Transverse colon (tissue), 4 donors: ENCODE data around the gene COL13A1. TPM values are rescaled to one million over a fixed set of nuclear protein-coding genes. Genes with fewer than 3 reads are reported as not detected.

ENCODE experiments used
- DNase-seq: peaks from one replicate; pipeline ENCODE4 v3.0.0-alpha.2; 2019
- H3K27ac ChIP-seq, 4 donors: fragments of 200-600 bp; sonication (generic); 2 replicates each; pipeline ENCODE4 v1.5.1; 2016 to 2018; ENCODE audit warnings: inconsistent platforms in 4 of 4
- H3K27me3 ChIP-seq: fragments of 200-600 bp; sonication (generic); 2 replicates; pipeline ENCODE4 v1.5.1; 2017; ENCODE audit warnings: inconsistent platforms
- H3K36me3 ChIP-seq, 4 donors: fragments of 200-600 bp; sonication (generic); 2 replicates each; pipeline ENCODE4 v1.5.1; 2017 to 2019; ENCODE audit warnings: inconsistent platforms in 4 of 4
- H3K4me1 ChIP-seq, 4 donors: fragments of 200-600 bp; sonication (generic); 2 replicates each; pipeline ENCODE4 v1.5.1; 2017 to 2020; ENCODE audit warnings: inconsistent platforms in 4 of 4
- H3K4me3 ChIP-seq, 4 donors: fragments of 200-600 bp; sonication (generic); 1 replicate in 1 of 4; 2 replicates in 3 of 4; pipeline versions ENCODE4 v1.5.1 to v1.6.1; 2017 to 2019; ENCODE audit warnings: inconsistent platforms in 4 of 4
- H3K9me3 ChIP-seq, 2 donors: fragments of 200-600 bp; sonication (generic); 2 replicates each; pipeline ENCODE4 v1.5.1; 2017 to 2019; ENCODE audit warnings: inconsistent platforms in 2 of 2
- EP300 ChIP-seq: sonication (generic); formaldehyde crosslinking; IDR thresholded peaks from one replicate; pipeline ENCODE4 v1.6.1; 2017; ENCODE audit warnings: antibody characterized with exemption, low read depth
- POLR2A ChIP-seq: fragments of 450-650 bp; IDR thresholded peaks from one replicate; pipeline ENCODE4 v1.6.1; 2016; ENCODE audit warnings: antibody characterized with exemption, mild to moderate bottlenecking, moderate library complexity
- POLR2AphosphoS5 ChIP-seq, 3 donors: sonication (generic); formaldehyde crosslinking; IDR thresholded peaks; one replicate each; pipeline ENCODE4 v1.6.1; 2016; ENCODE audit warnings: antibody characterized with exemption in 3 of 3
- WGBS, 2 donors: methylation state at CpG; one replicate each; pipeline ENCODE4 v1.1.5; 2018; ENCODE audit warnings: low coverage in 1 of 2; 5-methylcytosine and 5-hydroxymethylcytosine counted together
- in situ Hi-C, 4 donors: fragments of 200-750 bp; cut with MboI; loops; one replicate each; pipeline versions ENCODE4 v1.15.0 to v1.15.1; 2017; ENCODE audit warnings: low sequenced_read_pairs in 3 of 4, low pct_ligation_motif_present in 1 of 4, low pct_unique_long_range_greater_than_20kb in 1 of 4
- intact Hi-C: fragments of 100-400 bp; cut with DNase I; formaldehyde crosslinking; loops from one replicate; pipeline ENCODE4 v1.15.1; 2023; ENCODE audit warnings: low total_unique reads
- total RNA-seq, 4 donors: library from RNA; depleted of rRNA; stranded (reverse); fragments of >200 nt; gene quantifications; one replicate each; pipeline ENCODE4 v1.1.0, GENCODE V29; 2016
- TF ChIP-seq, protein P1 (sequence below), 5 experiments: fragments of 200-600 bp in 3 of 5; fragments of 450-650 bp in 2 of 5; sonication (generic) in 3 of 5; IDR thresholded peaks; 1 replicate in 2 of 5; 2 replicates in 3 of 5; pipeline ENCODE4 v1.5.1; 2016 to 2017; ENCODE audit warnings: antibody characterized with exemption in 5 of 5, inconsistent platforms in 3 of 5, mild to moderate bottlenecking in 2 of 5, moderate library complexity in 1 of 5

COL13A1 gene
- total RNA-seq, 4 donors from 2014 or later: 0.68 to 8.2 (median 2.1) TPM

- H3K4me3 ChIP-seq: no peak overlapping the region
- H3K9me3 ChIP-seq: no peaks in the 10 kb centered on the region
- in situ Hi-C loops: no loop called here
- no peaks in the 10 kb centered on the region for H3K36me3 ChIP-seq
- intact Hi-C loops: no loop called here
- WGBS, 2 donors: 40 to 81% methylated on average over 1 to 7 of the region's 7 CpGs
- H3K27me3 ChIP-seq: no peaks in the 10 kb centered on the region
- TF ChIP-seq POLR2AphosphoS5 (IDR thresholded peaks at IDR 0.05) (no peak), EP300 (no peak), POLR2A (no peak)
- TF ChIP-seq, protein P1, sequence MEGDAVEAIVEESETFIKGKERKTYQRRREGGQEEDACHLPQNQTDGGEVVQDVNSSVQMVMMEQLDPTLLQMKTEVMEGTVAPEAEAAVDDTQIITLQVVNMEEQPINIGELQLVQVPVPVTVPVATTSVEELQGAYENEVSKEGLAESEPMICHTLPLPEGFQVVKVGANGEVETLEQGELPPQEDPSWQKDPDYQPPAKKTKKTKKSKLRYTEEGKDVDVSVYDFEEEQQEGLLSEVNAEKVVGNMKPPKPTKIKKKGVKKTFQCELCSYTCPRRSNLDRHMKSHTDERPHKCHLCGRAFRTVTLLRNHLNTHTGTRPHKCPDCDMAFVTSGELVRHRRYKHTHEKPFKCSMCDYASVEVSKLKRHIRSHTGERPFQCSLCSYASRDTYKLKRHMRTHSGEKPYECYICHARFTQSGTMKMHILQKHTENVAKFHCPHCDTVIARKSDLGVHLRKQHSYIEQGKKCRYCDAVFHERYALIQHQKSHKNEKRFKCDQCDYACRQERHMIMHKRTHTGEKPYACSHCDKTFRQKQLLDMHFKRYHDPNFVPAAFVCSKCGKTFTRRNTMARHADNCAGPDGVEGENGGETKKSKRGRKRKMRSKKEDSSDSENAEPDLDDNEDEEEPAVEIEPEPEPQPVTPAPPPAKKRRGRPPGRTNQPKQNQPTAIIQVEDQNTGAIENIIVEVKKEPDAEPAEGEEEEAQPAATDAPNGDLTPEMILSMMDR (IDR thresholded peaks at IDR 0.05): no peak
- no peak overlapping the region for H3K27ac ChIP-seq
- no peak for DNase-seq
- peaks cover 0 to 15% (median 4%) of the 10 kb centered on the region in 4 donors for H3K4me1 ChIP-seq
Measured at GRCh38 chr10:69853064-69853463, 51.4 kb downstream of the COL13A1 start.

GRCh38 chr10:69854511-69855345 lies 53.0 kb downstream of the COL13A1 start:
- TF ChIP-seq EP300 (no peak), POLR2AphosphoS5 (IDR thresholded peaks at IDR 0.05) (no peak), POLR2A (no peak)
- TF ChIP-seq, protein P1 (IDR thresholded peaks at IDR 0.05): no peak
- 55 to 64% methylated on average over 3 to 10 of the region's 10 CpGs for WGBS, 2 donors
- H3K36me3 ChIP-seq: no peaks in the 10 kb centered on the region
- peak; percentile 30 for DNase-seq
- no peaks in the 10 kb centered on the region for H3K9me3 ChIP-seq
- H3K4me1 ChIP-seq: peaks cover 0 to 19% (median 4%) of the 10 kb centered on the region in 4 donors
- H3K27ac ChIP-seq: peak overlapping the region in 3 of 4 donors; percentile 17 to 45 (median 26)
- no peak overlapping the region for H3K4me3 ChIP-seq
- H3K27me3 ChIP-seq: no peaks in the 10 kb centered on the region
- in situ Hi-C loops: no loop called here
- intact Hi-C loops: no loop called here

DNA sequence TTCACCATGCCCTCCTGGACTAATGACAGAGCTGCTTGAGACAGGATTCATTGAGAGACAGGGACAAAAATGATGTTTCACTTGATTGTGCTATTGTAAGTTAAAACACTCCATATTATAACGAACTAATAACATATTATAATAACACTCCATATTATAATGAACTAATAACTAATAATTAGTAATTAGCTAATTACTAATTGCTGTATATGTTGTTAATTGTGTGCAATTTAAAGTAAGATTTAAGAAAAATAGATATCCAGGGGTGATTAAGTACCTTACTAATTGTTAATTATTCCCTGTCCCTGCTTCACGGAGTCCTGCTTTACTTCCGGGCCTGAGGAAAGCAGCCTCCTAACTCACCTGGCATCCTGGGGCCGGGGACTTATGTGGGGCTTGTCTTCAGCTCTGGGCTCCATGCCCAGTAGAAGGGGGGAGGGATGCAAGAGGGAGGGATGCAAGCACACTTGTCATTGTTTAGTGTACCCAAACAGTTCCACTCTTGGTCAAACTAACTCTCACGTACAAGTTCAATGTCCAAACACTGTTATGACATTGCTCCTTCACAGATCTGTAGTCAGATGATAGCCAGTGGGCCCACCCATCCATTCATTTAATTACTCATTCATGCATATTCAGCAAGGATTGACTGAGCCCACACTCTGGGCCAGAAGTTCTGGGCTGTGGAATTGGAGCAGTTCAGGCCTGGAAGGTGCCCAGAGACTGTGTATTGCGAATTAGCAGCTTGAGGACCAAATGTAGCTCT lies 53.8 kb downstream of the COL13A1 start:
- no peaks in the 10 kb centered on the region for H3K36me3 ChIP-seq
- DNase-seq: no peak
- peak overlapping the region in 3 of 4 donors; percentile 17 to 45 (median 26) for H3K27ac ChIP-seq
- no peak overlapping the region for H3K4me3 ChIP-seq
- H3K9me3 ChIP-seq: no peaks in the 10 kb centered on the region
- intact Hi-C loops (no loop called here), in situ Hi-C loops (no loop called here)
- H3K27me3 ChIP-seq: no peaks in the 10 kb centered on the region
- 49 to 80% methylated on average over 1 to 6 of the region's 6 CpGs for WGBS, 2 donors
- H3K4me1 ChIP-seq: peaks cover 0 to 19% (median 4%) of the 10 kb centered on the region in 4 donors
- TF ChIP-seq, protein P1 (IDR thresholded peaks at IDR 0.05): no peak
- no peak for TF ChIP-seq POLR2A

DNA sequence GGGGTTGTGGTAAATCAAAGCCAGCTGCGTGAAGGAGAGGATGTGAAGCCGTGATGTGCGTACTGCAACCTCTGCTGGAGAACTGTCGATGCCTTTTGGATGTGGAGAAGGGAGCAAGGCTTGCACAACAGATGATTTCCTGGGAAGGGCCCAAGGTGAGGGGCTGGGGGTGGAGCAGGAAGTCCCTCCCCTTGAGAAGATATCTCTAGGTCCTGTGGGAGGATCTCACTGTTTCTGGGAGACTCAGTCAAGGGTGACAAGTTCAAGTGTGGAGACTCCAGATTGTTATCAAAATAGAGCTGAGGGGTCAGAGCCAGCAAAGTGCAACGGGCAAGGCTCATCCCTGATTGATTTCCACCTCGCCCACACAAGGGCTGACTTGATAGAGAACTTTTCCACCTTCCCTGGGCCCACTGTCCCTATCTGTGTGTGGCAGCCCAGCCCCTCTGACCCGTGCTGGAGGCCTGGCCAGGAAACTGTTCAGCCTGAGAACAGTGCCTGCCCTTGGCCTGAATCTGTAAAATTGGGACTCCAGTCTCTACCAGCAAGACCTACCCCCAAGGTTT lies 55.0 kb downstream of the COL13A1 start:
- intact Hi-C loops (no loop called here), in situ Hi-C loops (no loop called here)
- H3K27me3 ChIP-seq: no peaks in the 10 kb centered on the region
- no peak for TF ChIP-seq POLR2AphosphoS5 (IDR thresholded peaks at IDR 0.05)
- DNase-seq: no peak
- 73 to 79% methylated on average over 4 to 7 of the region's 7 CpGs for WGBS, 2 donors
- H3K9me3 ChIP-seq: no peaks in the 10 kb centered on the region
- H3K4me3 ChIP-seq: no peak overlapping the region
- H3K4me1 ChIP-seq: peaks cover 0 to 19% (median 6%) of the 10 kb centered on the region in 4 donors
- peak overlapping the region in 1 of 4 donors; percentile 7 for H3K27ac ChIP-seq
- no peaks in the 10 kb centered on the region for H3K36me3 ChIP-seq
